ENCODE results near the gene MYH14.

MYH14 gene

GRCh38 chr19:50286443-50286842, 83.0 kb downstream of the MYH14 start:
- Histone ChIP-seq H3K4me1 (ENCODE audit: control insufficient read depth, insufficient read depth, low read length) (no peaks in the 10 kb centered on the region), H3K36me3 (ENCODE audit: control insufficient read depth, insufficient read depth, low read length) (peaks cover 4% of the 10 kb centered on the region), H3K27ac (ENCODE audit: low read length) (no peak overlapping the region), H3K9me3 (ENCODE audit: control insufficient read depth, insufficient read depth, low read length) (peaks cover 6% of the 10 kb centered on the region; the same call in 1 of the 2 replicates), H3K27me3 (ENCODE audit: control insufficient read depth, insufficient read depth, low read length) (no peaks in the 10 kb centered on the region), H3K4me3 (ENCODE audit: low read length) (no peak overlapping the region)
- no CpG with 5 or more reads among the region's 18 CpGs for WGBS (ENCODE audit: insufficient coverage, insufficient read length)
- DNase-seq (ENCODE audit: low read depth, low spot score): no peak

DNA sequence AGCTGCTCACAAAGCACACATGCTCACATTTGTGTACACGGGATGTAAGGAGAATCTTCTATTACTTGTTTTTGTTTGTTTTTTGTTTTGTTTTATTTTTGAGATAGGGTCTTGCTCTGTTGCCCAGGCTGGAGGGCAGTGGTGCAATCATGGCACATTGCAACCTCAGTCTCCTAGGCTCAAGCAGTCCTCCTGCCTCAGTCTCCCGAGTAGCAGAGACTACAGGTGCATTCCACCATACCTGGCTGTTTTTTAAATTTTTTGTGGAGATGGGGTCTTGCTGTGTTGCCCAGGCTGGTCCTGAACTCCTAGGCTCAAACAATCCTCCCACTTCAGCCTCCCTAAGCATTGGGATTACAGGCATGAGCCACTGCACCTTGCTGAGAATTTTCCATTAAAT, 83.9 kb downstream of the MYH14 start:
- no peak for DNase-seq (ENCODE audit: low read depth, low spot score)
- Histone ChIP-seq H3K27ac (ENCODE audit: low read length) (no peak overlapping the region), H3K9me3 (ENCODE audit: control insufficient read depth, insufficient read depth, low read length) (peaks cover 6% of the 10 kb centered on the region; the same call in 1 of the 2 replicates), H3K4me3 (ENCODE audit: low read length) (no peak overlapping the region), H3K27me3 (ENCODE audit: control insufficient read depth, insufficient read depth, low read length) (no peaks in the 10 kb centered on the region), H3K36me3 (ENCODE audit: control insufficient read depth, insufficient read depth, low read length) (peaks cover 4% of the 10 kb centered on the region), H3K4me1 (ENCODE audit: control insufficient read depth, insufficient read depth, low read length) (no peaks in the 10 kb centered on the region)
- no CpG with 5 or more reads among the region's 2 CpGs for WGBS (ENCODE audit: insufficient coverage, insufficient read length)

GRCh38 chr19:50288954-50289353, 85.5 kb downstream of the MYH14 start:
- no peak overlapping the region for H3K4me3 ChIP-seq (ENCODE audit: low read length)
- no peaks in the 10 kb centered on the region for H3K27me3 ChIP-seq (ENCODE audit: control insufficient read depth, insufficient read depth, low read length)
- DNase-seq (ENCODE audit: low read depth, low spot score): no peak
- WGBS (ENCODE audit: insufficient coverage, insufficient read length): no CpG with 5 or more reads among the region's 5 CpGs
- H3K36me3 ChIP-seq (ENCODE audit: control insufficient read depth, insufficient read depth, low read length): peaks cover 4% of the 10 kb centered on the region
- peaks cover 4% of the 10 kb centered on the region; the same call in 1 of the 2 replicates for H3K4me1 ChIP-seq (ENCODE audit: control insufficient read depth, insufficient read depth, low read length)
- peaks cover 6% of the 10 kb centered on the region; the same call in 1 of the 2 replicates for H3K9me3 ChIP-seq (ENCODE audit: control insufficient read depth, insufficient read depth, low read length)
- H3K27ac ChIP-seq (ENCODE audit: low read length): no peak overlapping the region

DNA sequence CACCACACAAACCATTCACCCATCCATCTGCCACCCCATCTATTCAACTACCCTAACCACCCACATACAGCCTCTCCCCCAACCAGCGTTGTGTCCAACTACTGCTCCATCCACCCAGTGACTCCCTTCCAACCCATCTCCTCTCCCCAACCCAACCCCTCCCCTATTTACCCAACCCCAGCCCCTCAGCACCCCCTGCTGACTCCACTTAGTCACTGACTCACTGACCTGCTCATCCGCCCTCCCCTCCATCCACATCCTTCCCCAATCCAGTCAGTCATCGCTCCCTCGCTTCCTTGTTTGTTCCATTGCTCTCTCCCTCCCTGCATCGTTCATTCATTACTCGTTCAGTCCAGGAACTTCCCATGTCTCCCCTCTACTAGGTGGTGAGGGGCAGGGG, 86.6 kb downstream of the MYH14 start:
- peaks cover 6% of the 10 kb centered on the region; the same call in 1 of the 2 replicates for H3K9me3 ChIP-seq (ENCODE audit: control insufficient read depth, insufficient read depth, low read length)
- no peak overlapping the region for H3K27ac ChIP-seq (ENCODE audit: low read length)
- H3K27me3 ChIP-seq (ENCODE audit: control insufficient read depth, insufficient read depth, low read length): no peaks in the 10 kb centered on the region
- H3K36me3 ChIP-seq (ENCODE audit: control insufficient read depth, insufficient read depth, low read length): peaks cover 4% of the 10 kb centered on the region
- peaks cover 4% of the 10 kb centered on the region; the same call in 1 of the 2 replicates for H3K4me1 ChIP-seq (ENCODE audit: control insufficient read depth, insufficient read depth, low read length)
- H3K4me3 ChIP-seq (ENCODE audit: low read length): no peak overlapping the region
- no peak for DNase-seq (ENCODE audit: low read depth, low spot score)
- WGBS (ENCODE audit: insufficient coverage, insufficient read length): 100% methylated on average over 1 of the region's 6 CpGs

DNA sequence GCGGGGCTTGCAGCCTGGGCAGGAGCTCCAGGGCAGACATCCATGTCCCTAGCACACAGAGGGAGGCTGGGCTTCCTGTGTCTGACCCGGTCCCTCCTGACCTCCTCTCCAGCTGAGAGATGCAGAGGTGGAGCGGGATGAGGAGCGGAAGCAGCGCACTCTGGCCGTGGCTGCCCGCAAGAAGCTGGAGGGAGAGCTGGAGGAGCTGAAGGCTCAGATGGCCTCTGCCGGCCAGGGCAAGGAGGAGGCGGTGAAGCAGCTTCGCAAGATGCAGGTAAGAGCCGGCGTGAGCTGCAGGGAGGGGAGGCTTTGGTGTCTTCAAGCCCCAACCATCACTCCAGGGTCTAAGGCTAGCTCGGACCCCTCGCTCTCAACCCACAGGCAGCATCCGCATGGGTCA, 87.4 kb downstream of the MYH14 start:
- H3K4me1 ChIP-seq (ENCODE audit: control insufficient read depth, insufficient read depth, low read length): peaks cover 4% of the 10 kb centered on the region; the same call in 1 of the 2 replicates
- no peak overlapping the region for H3K4me3 ChIP-seq (ENCODE audit: low read length)
- no peaks in the 10 kb centered on the region for H3K27me3 ChIP-seq (ENCODE audit: control insufficient read depth, insufficient read depth, low read length)
- peaks cover 4% of the 10 kb centered on the region for H3K36me3 ChIP-seq (ENCODE audit: control insufficient read depth, insufficient read depth, low read length)
- peaks cover 6% of the 10 kb centered on the region; the same call in 1 of the 2 replicates for H3K9me3 ChIP-seq (ENCODE audit: control insufficient read depth, insufficient read depth, low read length)
- no CpG with 5 or more reads among the region's 15 CpGs for WGBS (ENCODE audit: insufficient coverage, insufficient read length)
- DNase-seq (ENCODE audit: low read depth, low spot score): no peak
- H3K27ac ChIP-seq (ENCODE audit: low read length): no peak overlapping the region

GRCh38 chr19:50292216-50292827, 88.9 kb downstream of the MYH14 start:
- no peaks in the 10 kb centered on the region for H3K27me3 ChIP-seq (ENCODE audit: control insufficient read depth, insufficient read depth, low read length)
- no peak overlapping the region for H3K27ac ChIP-seq (ENCODE audit: low read length)
- H3K9me3 ChIP-seq (ENCODE audit: control insufficient read depth, insufficient read depth, low read length): peaks cover 4% of the 10 kb centered on the region; the same call in 1 of the 2 replicates
- DNase-seq (ENCODE audit: low read depth, low spot score): no peak
- no peaks in the 10 kb centered on the region; the same call in none of the 2 replicates for H3K36me3 ChIP-seq (ENCODE audit: control insufficient read depth, insufficient read depth, low read length)
- H3K4me1 ChIP-seq (ENCODE audit: control insufficient read depth, insufficient read depth, low read length): peaks cover 4% of the 10 kb centered on the region; the same call in 1 of the 2 replicates
- H3K4me3 ChIP-seq (ENCODE audit: low read length): no peak overlapping the region
- WGBS (ENCODE audit: insufficient coverage, insufficient read length): no CpG with 5 or more reads among the region's 11 CpGs

GRCh38 chr19:50293263-50294004, 90.0 kb downstream of the MYH14 start:
- Histone ChIP-seq H3K9me3 (ENCODE audit: control insufficient read depth, insufficient read depth, low read length) (peaks cover 2% of the 10 kb centered on the region), H3K27me3 (ENCODE audit: control insufficient read depth, insufficient read depth, low read length) (no peaks in the 10 kb centered on the region), H3K36me3 (ENCODE audit: control insufficient read depth, insufficient read depth, low read length) (no peaks in the 10 kb centered on the region), H3K4me1 (ENCODE audit: control insufficient read depth, insufficient read depth, low read length) (peaks cover 4% of the 10 kb centered on the region; the same call in 1 of the 2 replicates), H3K4me3 (ENCODE audit: low read length) (no peak overlapping the region), H3K27ac (ENCODE audit: low read length) (no peak overlapping the region)
- no CpG with 5 or more reads among the region's 14 CpGs for WGBS (ENCODE audit: insufficient coverage, insufficient read length)
- no peak for DNase-seq (ENCODE audit: low read depth, low spot score)

GRCh38 chr19:50300051-50300450, 96.6 kb downstream of the MYH14 start:
- WGBS (ENCODE audit: insufficient coverage, insufficient read length): no CpG with 5 or more reads among the region's 2 CpGs
- Histone ChIP-seq H3K36me3 (ENCODE audit: control insufficient read depth, insufficient read depth, low read length) (no peaks in the 10 kb centered on the region), H3K27ac (ENCODE audit: low read length) (no peak overlapping the region), H3K9me3 (ENCODE audit: control insufficient read depth, insufficient read depth, low read length) (no peaks in the 10 kb centered on the region; the same call in 1 of the 2 replicates), H3K4me3 (ENCODE audit: low read length) (no peak overlapping the region), H3K27me3 (ENCODE audit: control insufficient read depth, insufficient read depth, low read length) (no peaks in the 10 kb centered on the region), H3K4me1 (ENCODE audit: control insufficient read depth, insufficient read depth, low read length) (no peaks in the 10 kb centered on the region)
- DNase-seq (ENCODE audit: low read depth, low spot score): no peak

- Histone ChIP-seq H3K4me1 (ENCODE audit: control insufficient read depth, insufficient read depth, low read length) (no peaks in the 10 kb centered on the region), H3K36me3 (ENCODE audit: control insufficient read depth, insufficient read depth, low read length) (no peaks in the 10 kb centered on the region), H3K4me3 (ENCODE audit: low read length) (no peak overlapping the region), H3K27me3 (ENCODE audit: control insufficient read depth, insufficient read depth, low read length) (no peaks in the 10 kb centered on the region), H3K27ac (ENCODE audit: low read length) (no peak overlapping the region), H3K9me3 (ENCODE audit: control insufficient read depth, insufficient read depth, low read length) (no peaks in the 10 kb centered on the region; the same call in 1 of the 2 replicates)
- WGBS (ENCODE audit: insufficient coverage, insufficient read length): no CpG with 5 or more reads among the region's 10 CpGs
- no peak for DNase-seq (ENCODE audit: low read depth, low spot score)
Measured at GRCh38 chr19:50300814-50301606, 97.6 kb downstream of the MYH14 start.

- H3K27ac ChIP-seq (ENCODE audit: low read length): no peak overlapping the region
- no CpG with 5 or more reads among the region's 10 CpGs for WGBS (ENCODE audit: insufficient coverage, insufficient read length)
Measured at GRCh38 chr19:50301607-50301971, 98.2 kb downstream of the MYH14 start.

More at GRCh38 chr19:50301607-50301971, 98.2 kb downstream of the MYH14 start:
- H3K9me3 ChIP-seq (ENCODE audit: control insufficient read depth, insufficient read depth, low read length): no peaks in the 10 kb centered on the region; the same call in 1 of the 2 replicates
- no peaks in the 10 kb centered on the region for H3K27me3 ChIP-seq (ENCODE audit: control insufficient read depth, insufficient read depth, low read length)
- H3K4me3 ChIP-seq (ENCODE audit: low read length): no peak overlapping the region
- no peak for DNase-seq (ENCODE audit: low read depth, low spot score)
- no peaks in the 10 kb centered on the region for H3K4me1 ChIP-seq (ENCODE audit: control insufficient read depth, insufficient read depth, low read length)
- H3K36me3 ChIP-seq (ENCODE audit: control insufficient read depth, insufficient read depth, low read length): no peaks in the 10 kb centered on the region

All from iPS DF 6.9 (cell line).